Sigmoid colon (tissue), 4 donors: ENCODE data around the gene TEDC1.

ENCODE experiments used
- EP300 ChIP-seq, 4 donors: sonication (generic); formaldehyde crosslinking; IDR thresholded peaks; one replicate each; pipeline ENCODE4 v1.6.1; 2017; ENCODE audit warnings: antibody characterized with exemption in 4 of 4
- TF ChIP-seq, protein P1 (sequence below), 4 experiments: fragments of 450-650 bp in 3 of 4; fragments of 200-600 bp in 1 of 4; IDR thresholded peaks; one replicate each; pipeline ENCODE4 v1.5.1; 2016 to 2019; ENCODE audit warnings: antibody characterized with exemption in 4 of 4, mild to moderate bottlenecking in 3 of 4, moderate library complexity in 2 of 4

DNA sequence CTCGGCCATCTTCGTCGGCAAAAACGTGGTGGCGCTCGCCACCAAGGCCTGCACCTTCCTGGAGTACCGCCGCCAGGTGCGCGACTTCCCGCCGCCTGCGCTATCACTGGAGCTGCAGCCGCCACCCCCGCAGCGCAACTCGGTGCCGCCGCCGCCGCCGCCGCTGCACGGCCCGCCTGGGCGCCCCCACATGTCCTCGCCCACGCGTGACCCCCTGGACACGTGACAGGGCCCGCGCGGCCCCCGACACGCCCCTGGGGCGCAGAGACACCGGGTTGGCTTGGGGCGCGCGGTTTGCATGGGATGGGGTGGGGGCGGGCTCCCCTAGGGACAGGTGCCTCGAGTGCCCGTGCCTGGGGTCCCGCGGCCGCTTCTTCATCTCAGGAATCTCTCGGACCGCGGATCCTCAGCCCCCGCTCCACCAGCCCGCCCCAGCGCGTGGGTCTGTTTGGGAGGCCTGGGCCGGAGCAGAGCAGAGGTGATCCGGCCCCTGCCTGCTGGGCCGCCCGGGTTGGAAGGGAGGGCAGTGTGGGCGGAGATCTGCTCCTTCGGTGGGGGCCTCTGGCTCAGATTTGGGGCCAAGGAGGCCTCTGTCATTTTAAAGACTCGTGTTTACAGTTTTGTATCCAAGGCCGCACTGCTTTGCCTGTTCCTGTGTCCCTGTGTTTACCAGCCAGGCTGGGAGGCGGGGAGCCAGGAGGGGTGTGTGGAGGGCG, 38.7 kb downstream of the TEDC1 start:
- TF ChIP-seq EP300 (IDR thresholded peaks at IDR 0.05), result no peak
- TF ChIP-seq, protein P1, sequence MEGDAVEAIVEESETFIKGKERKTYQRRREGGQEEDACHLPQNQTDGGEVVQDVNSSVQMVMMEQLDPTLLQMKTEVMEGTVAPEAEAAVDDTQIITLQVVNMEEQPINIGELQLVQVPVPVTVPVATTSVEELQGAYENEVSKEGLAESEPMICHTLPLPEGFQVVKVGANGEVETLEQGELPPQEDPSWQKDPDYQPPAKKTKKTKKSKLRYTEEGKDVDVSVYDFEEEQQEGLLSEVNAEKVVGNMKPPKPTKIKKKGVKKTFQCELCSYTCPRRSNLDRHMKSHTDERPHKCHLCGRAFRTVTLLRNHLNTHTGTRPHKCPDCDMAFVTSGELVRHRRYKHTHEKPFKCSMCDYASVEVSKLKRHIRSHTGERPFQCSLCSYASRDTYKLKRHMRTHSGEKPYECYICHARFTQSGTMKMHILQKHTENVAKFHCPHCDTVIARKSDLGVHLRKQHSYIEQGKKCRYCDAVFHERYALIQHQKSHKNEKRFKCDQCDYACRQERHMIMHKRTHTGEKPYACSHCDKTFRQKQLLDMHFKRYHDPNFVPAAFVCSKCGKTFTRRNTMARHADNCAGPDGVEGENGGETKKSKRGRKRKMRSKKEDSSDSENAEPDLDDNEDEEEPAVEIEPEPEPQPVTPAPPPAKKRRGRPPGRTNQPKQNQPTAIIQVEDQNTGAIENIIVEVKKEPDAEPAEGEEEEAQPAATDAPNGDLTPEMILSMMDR (IDR thresholded peaks at IDR 0.05), result no peak
